GM21360 (cell line): ENCODE results near the gene APCDD1L.
"Not testable (repeated sequence)": the region's sequence is repeated elsewhere in the genome, so short reads cannot be mapped to it uniquely, and the experiment has no call there.

Source experiments
- ATAC-seq: cut with Tn5 transposase; IDR thresholded peaks from one replicate; pipeline ENCODE4 v1.9.1; 2021; ENCODE audit warnings: mild to moderate bottlenecking, moderate library complexity; ENCODE audit not compliant: unreplicated experiment

The APCDD1L gene

DNA sequence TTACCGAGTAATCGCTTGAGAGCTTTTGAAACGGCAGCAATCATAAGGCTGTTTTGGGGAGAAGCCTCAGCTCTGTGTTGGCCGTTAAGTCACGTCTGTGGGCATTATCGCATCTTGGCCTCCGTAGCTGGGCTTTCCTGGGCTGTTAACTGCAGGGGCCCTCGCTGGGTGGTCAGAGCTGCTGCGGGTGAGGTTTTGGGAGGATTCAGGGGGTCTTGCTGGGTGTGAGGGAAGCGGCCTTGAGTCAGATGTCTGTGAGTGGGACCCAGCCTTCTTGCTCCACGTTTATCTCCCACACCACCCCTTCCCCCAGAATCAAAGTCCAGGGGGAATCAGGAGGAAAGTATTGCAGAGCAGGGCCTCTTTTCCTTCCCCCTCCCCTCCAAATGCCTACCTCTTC is 3.2 kb upstream of the APCDD1L start:
- no peak for ATAC-seq

DNA sequence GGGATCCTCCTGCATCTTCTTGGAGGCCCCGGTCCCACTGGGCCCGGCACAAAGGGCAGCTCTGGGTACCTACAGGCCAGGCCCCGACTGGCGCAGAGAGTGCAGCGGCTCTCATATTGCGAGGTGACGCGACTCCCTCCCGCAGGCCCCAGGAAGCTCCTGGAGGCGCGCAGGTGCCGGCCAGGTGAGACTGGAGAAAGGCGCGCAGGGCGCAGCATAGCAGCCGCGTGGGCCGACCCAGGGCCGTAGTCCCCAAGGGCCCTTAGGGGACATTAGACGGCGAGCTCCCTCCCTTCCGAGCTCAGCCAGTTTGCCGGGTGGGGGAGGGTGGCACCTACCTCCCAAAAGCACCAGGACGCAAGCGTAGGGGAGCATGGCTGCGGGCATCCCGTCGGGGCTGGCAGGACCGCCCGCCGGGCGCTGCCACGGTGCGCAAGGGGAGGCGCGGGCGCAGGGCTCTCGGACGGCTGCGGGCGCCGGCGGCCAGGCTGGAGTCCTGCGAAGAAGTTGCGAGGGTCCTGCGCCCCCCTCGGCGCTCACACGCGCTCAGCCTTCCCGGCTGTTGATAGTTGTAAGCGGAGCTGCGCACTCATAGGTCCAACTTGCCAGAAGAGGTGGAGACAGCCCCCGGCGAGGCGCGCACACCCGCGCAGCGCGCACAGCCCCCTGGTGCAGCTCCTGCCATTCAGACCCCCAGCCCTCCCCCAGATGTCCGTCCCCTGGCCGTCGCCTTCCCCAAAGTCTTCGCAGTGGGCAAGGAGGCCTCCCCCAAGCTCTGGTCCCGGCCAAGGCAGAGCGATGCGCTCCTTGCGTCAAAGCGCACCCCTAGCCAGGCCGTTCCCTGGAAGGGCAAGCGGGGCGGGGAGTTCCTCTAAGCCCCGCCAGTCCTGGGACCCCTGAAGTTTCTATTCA is 622 bp downstream of the APCDD1L start:
- no peak for ATAC-seq

DNA sequence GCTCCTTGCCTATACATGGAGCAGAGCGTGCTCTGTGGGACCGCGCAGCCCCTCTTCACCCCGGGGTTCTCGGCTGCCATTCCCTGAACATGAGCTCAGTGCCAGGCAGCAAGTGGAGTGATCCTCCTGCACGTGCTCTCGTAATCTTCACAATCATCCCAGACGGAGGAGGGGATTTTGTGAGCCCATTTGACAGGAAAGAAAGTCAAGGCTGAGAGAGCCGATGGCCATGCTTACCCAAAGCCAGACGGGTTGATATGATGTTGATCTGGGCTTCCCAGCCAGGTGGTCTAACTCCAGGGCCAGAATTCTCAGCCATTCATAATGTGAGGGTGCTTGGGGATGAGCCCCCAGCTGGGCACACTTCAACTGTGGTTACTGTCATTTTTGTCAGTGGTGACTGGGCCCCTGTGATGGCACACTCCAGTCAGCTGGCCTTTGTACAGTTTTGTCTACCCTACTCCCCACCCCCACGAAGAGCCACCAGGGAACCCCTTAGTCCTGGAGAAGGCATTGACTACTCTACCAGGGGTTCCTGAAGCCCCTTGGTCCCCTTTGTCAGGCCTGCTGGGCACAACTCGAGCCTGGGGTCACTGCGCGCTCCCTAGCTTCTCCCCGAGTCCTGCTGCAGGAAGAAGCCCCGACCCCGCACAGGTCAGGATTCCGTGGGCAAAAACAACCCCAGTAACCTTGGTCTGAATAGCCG is 1.5 kb downstream of the APCDD1L start:
- ATAC-seq: no peak

DNA sequence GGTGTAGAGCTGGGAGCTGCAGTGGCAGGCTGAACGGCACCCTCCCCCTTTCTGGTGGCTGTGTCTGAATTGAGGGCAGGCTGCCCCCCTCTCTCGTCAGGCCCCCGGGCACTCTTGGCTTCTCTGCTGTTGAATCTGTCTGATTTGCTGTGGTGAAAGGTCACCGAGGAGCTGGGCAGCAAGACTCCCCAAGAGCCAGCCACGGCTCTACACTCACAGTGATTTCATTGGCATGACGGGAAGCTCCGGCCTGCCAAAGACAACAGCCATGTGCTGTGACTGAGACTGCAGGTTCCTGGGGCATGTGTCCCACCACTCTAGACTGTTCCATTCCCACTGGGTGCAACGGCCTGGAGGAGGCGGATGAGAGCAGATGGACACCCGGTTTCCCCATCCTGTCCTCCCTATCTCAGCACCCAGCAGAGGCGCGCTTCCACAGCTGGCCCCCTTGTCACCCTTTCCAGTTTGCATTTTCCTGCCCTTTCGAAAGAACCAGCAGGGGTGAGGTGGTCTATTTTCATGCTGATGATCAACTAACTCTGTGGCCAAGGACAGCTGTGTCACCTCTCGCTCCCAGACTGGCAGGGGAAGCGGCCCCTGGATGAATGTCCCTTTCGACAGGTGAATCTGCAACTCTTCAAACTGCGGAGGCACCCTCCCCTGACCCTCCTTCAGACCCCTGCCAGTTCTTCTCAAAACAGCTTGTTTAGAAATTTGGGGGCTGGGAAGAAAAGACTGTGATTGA is 2.2 kb downstream of the APCDD1L start:
- no peak for ATAC-seq

DNA sequence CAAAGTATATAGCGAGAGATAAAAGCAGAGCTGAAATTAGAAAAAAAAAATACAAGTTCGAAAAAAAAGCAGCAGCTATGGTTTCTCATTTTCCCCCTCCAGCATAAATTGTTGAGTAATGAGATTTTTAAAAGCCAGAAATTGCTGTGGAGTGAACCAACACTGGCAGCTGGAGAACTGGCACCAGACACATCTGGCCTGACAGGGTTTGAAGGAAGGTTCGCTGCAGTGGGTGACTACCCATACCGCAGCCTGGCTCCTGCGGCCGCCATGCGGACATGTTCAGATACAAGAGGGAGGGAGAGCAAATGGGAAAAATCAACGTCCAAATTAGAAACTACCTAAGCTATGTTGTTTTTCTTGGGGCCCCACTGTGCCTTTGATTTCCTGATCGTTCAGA is 3.3 kb downstream of the APCDD1L start:
- ATAC-seq: no peak

DNA sequence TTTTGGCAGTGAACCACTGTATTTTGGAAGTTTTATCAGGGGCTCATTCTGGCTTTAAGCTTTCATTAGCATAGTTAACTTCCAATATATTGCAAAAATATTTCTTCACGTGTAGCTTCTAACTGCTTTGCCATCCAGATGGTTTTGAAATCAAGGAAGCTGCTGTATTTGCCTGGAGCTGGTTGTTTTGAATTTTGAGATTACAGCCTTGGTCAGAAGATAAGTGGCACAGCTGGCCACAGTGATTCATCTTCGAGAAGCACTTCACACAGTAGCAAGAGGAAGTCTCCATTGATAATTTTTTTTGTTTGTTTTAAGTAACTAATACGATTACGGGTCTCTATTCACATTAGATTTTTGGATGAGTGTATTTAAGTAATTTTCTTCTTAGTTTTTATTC is 3.8 kb downstream of the APCDD1L start:
- ATAC-seq: no peak

DNA sequence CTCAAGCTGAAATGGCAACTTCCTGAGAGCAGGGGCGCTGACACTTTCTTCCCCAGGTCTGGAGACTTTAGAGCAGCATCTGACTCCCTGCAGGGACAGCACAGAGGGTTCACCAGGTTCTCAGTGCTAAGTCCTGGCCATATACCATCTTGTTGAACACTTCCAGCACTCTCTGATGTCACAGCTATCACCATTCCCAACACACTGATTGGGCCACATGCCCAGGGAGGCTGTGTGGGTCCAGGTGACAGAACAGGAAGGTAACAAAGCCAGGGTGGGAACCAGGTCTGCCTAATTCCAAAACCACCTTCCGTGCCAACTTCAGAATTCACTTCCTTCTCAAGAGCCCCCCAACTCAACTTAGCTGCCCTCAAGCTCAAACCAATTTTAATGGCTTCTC is 4.3 kb downstream of the APCDD1L start:
- ATAC-seq: no peak

DNA sequence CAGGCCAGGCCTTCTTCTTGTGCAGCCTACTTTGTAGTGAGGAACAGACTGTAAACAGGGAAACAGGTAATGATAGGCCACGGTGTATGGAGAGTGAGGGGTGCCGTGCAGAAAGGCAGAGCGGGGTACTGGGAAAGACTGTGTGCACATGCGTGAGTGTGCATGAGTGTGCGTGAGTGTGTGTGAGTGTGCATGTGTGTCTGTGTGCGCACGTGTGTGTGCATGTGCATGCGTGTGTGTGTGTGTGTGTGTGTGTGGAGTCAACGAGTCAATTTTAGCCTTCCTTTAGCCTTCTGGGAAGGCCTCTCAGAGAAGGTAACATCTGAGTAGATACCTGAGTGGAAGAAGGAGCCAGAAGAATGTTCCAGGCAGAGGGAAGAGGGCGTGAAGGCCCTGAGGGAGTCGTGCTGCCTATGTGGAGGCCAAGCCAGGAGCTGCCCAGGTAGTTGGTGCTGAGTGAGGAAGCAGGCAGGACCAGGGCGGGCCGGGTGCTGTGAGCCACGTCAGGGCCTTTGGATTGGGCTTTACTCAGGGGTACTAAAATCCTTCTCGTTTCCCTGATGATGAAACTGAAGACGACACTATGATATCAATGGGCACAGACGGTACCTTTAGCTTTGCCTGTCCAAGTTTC is 6.3 kb downstream of the APCDD1L start:
- ATAC-seq: no peak

DNA sequence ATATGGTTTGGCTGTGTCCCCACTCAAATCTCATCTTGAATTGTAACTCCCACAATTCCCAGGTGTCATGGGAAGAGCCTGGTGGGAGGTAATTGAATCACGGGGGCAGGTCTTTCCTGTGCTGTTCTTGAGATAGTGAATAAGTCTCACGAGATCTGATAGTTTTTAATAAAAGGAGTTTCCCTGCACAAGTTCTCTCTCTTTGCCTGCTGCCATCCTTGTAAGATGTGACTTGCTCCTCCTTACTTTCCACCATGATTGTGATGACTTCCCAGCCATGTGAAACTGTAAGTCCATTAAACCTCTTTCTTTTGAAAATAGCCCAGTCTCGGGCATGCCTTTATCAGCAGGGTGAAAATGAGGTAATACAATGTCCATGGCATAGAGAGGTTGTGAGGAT is 8.2 kb downstream of the APCDD1L start:
- not testable (repeated sequence) for ATAC-seq

DNA sequence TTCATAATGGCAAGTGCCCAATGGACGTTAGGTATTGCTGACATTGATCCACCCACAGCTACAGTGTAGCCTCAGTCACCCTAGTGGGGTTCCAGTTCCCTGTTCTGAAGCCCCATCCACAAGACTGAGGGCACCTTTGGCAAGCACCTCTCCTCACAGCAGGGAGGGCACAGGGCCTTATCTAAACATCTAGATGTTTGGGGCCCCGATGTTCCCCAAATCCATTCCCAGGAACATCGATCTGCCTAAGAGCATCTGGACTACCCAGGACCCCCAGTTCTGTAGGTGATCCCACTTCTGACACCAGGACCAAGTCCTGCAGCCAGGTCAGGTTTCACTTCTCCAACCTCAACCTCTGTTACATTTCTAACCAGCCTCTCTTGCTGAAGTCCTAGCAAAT is 10.6 kb downstream of the APCDD1L start:
- ATAC-seq: no peak

DNA sequence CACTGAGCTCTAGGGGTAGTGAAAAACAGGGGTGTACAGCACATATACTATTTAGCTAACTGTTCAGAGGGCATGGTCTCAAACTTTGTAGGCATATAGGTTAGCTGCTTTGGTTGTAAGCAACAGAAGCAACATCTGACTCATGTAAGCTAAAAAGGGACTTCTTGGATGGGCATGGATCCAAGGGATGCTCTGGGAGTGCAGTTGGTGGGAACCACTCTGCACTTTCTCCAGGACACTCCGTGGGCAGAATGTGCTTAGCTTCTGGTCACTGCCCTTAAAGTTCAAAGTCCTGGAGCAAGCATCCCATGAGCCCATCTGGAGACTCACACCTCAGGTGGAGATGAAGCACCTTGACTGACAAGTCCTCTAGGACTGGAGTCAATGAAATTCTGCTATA is 11.5 kb downstream of the APCDD1L start:
- no peak for ATAC-seq

DNA sequence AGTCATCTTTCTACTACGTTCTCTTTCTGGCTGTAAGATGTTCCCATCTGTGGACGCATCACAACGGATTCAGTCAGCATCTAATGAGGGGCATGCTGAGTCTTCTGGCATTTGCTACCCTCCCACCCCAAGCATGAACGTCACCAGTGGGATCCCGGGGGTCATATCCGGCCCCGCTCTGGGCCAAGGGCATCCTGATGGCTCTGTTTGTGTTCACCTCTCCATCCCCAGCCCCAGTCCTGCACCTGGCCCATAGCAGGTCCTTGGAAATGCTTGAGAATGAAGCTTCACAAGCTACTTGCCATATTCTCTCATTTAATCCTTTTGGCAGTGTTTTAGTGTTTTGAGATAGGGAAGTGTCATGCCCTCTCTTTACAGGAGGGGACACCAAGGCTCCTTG is 14.9 kb downstream of the APCDD1L start:
- no peak for ATAC-seq

DNA sequence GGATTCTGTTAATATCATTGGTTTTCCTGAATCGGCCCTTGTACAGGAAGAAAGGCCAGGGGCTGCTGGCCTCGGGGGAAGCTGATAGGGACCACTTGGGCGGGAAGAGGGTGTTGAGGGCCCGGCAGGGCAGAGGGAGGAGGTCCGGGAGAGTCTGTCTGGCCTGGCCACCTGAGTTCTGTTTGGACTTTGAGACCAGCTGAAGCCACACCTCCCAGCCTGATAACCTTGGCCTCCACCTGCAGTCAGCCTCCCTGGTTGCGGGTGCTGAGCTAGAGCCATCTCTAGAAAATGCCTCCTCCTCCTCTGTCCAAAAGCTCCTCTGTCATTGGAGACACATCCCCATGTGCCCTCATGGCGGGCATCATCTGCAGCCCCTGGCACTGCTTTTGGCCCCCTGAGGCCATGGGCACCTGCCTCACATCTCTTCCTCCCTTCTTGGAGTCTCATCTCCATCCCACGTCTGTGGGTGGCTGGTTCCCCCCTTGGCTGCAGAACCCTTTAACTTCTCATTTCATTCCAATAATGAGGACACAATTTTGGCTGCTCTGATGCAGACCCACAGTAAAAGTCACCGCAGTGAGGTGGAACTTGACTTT is 16.6 kb downstream of the APCDD1L start:
- ATAC-seq: no peak

DNA sequence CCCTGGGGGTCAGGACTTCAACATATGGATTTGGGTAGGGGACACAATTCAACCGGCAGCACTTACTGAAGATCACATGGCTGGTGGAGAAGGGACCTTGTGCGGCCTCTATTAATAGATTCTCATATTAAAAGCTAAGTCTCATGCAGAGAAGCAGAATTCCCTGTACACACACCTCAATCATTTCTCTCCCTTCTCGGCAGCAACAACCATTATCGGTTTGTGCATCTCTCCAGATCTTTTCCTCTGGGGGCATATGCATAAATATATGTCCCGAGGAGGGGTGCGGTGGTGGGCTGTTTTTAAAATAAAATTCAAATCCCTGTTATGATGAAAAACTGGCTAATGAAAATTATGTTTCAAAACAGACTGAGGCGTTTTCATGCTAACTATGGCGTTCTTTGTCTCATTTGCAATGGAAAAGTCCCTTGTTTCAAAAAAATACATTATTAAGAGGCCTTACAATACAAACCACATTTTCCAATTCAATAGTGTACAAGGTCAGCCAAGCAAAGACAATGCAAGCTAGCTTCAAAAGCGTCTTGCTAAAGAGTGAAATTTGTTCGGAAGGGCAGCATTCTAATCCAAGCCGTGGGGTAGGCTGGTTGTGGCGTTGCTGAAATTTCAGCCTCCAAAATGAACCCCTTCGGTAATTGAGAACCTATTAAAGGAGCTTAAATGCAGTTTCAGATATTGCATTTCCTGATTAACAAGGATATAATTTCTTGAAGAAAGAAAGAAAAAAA is 17.3 kb downstream of the APCDD1L start:
- no peak for ATAC-seq

DNA sequence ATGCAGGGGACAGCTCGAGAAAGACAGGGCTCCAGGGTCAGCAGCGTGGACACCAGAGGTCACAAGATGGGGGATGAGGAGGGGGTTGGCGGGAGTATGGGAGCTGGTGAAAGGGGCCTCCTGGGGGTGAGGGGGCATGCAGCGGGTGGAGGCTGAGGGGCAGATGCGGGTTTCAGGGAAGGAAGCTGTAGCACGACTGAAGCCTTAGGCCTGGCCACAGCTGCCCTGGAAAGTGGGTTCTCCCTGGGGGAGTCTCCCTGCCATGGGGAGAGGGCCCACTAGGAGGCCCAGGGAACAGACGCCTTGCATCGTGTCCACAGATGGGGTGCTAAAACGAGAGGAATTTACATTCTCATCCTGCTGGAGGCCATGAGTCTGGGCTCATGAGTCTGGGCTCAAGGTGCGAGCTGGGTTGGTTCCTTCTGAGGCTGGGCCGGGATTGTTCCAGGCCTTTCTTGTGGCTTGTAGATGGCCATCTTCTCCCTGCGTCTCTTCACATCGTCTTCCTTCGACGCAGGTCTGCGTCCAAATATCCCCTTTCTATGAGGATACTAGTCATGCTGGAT is 18.0 kb downstream of the APCDD1L start:
- no peak for ATAC-seq

DNA sequence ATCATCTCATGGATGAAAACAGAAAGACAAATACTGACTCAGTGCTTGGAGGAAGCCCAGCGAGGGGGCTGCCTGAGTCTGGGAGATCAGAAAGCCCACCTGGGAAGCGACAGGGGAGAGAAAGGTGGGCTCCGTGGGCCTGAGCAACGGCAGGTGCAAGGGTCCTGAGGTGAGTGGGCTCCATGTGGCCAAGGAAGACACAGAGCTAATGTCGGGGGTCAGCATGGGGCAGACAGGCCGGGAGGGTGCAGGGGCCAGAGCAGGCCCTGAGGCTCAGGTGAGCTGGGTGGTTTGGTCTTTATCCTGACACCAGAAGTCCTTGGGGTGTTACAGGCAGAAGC is 18.8 kb downstream of the APCDD1L start:
- no peak for ATAC-seq

DNA sequence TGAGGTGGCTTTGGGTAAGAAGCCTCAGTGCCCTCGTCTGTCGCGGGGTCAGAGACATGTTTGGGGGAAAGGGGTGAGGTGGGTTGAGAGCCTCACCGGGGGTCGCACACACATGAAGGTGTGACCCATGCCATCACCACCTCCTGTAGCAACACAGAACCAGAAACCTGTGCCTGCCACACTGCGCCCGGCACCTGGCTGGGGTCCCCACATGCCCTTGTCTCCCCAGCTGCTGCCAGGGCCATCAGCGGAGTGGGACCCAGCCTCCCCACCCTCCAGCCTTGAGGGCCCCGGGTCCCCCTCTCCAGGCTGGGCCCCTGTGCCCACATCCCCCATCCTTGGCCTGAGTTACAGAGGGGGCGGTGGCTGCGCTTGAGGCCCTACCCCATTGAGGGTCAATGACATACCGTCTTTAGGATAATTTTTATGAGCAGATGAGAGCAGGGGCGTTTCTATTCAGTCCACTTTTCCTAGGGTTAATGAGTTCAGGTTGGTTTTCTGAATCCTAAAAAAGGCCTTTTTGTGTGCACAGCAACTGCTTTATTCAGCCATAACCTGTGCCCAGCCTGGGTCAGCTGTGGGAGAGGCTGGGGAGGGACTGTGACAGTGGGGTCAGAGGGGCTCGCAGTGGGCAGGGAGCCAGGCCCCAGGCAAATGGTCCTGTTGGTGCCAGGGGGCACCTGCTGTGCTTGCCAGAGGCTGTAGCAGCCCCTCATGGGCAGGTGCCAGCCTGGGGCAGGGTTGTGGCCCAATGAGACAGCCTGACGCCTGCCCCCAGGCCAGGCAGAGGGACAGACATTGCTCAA is 19.4 kb downstream of the APCDD1L start:
- no peak for ATAC-seq

DNA sequence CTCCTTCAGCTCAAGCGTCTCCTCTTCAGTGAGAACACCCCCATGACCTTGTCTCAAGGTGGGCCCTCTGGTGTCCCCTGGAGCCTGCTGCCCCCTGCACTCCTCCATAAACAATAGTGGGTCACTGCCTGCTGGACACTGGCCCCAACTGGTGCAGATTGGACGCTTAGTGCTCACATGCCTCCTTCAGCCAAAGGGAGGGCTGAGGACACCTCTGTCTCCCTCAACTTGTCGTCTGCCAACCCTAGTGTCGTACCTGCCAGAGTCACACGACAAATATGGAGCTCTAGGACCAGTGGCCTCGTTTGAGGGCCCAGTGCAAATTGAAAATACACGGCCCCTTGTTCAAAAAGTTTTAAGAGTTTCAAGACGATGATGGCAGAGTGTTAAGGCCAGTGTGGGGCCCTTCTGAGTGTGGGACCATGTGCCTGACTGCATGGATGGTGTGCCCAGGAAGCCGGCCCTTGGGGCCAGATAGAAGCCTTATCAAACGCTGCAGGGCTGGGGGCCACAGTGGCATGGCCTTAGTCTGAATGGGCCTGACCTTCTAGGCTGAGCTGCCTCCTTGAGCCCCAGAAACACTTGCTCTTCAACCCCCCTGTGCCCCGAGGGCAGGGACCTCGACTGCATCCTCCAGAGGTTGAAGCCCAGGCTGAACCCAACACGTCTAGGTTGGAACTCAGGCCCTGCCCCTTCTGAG is 20.1 kb downstream of the APCDD1L start:
- no peak for ATAC-seq
